ENCODE results near the gene C11orf87.

Gene C11orf87

GRCh38 chr11:109454857-109455256 lies 32.9 kb downstream of the C11orf87 start:
- Histone ChIP-seq H3K27me3 (ENCODE audit: insufficient read depth, low read length) (no peaks in the 10 kb centered on the region), H3K36me3 (ENCODE audit: insufficient read depth, low read depth, low read length) (no peaks in the 10 kb centered on the region), H3K4me3 (ENCODE audit: low read length) (no peak overlapping the region), H3K9me3 (ENCODE audit: insufficient read depth, low read depth, low read length) (no peaks in the 10 kb centered on the region), H3K4me1 (ENCODE audit: insufficient read depth, low read length) (no peaks in the 10 kb centered on the region), H3K27ac (ENCODE audit: low read length) (no peak overlapping the region), H3K9ac (ENCODE audit: low read depth, low read length) (no peak overlapping the region)

Measured in iPS-20b (cell line).